GOT3 (cell line): ENCODE data around the gene IL10RA.

Experiments
- DNase-seq: peaks from one replicate; lab custom pipeline; 2025; ENCODE audit warnings: mixed read lengths; lab: John Stamatoyannopoulos, UW

Gene IL10RA

GRCh38 chr11:118046964-118047700, 60.9 kb downstream of the IL10RA start:
- no peak for DNase-seq

DNA sequence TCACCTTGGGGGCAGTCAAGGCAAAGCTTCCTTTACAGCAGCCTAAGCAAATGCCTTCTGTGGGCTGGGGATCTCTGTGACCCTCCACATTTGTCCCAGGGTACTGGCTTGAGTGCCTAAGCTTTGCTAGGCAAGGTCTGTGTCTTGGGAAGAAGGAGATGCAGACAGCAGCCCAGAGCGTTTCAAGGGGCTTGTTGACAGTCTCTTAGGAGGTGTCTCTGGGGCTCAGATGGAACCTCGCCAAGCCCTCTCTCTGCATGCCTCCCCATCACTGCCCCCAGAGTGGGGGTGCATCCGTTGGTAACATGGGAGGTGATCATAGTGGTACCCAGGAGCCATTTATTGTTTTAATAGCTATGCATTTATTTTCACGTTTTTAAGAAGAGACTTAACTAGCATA, 61.6 kb downstream of the IL10RA start:
- no peak for DNase-seq

GRCh38 chr11:118048472-118049370, 62.5 kb downstream of the IL10RA start:
- no peak for DNase-seq

DNA sequence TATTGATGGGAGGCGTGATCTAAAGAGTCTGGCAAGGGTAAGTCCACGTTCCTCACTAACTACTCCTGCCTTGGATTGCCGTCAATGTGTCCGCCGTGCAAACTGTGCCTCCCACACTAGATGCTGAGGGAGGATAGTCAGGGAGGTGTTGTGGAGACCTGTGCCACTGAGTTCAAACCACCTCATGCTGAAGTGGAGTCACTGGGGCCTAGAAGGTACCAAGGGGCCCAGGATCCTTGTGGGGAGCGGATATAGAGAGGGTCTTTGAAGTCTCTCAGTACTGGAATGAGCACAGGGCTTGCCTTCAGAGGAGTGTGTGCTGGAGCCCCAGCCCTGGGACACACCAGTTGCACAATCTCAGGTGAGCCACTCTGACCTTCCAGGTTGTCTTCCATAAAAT, 63.6 kb downstream of the IL10RA start:
- no peak for DNase-seq

GRCh38 chr11:118050208-118050891, 64.2 kb downstream of the IL10RA start:
- no peak for DNase-seq
